H7 (cell line): ENCODE measurements around the gene PVRIG. TPM values are rescaled to one million over a fixed set of nuclear protein-coding genes. Genes with fewer than 3 reads are reported as not detected.
"Not testable (repeated sequence)": the region's sequence is repeated elsewhere in the genome, so short reads cannot be mapped to it uniquely, and the experiment has no call there.

Experiments
- DNase-seq: peaks from one replicate; pipeline ENCODE4 v3.0.0; 2012
- H3K27me3 ChIP-seq: 2 replicates; pipeline ENCODE4 v1.6.0; 2011; ENCODE audit warnings: mild to moderate bottlenecking, low read length; ENCODE audit not compliant: control insufficient read depth, insufficient read depth
- H3K36me3 ChIP-seq: replicated peaks from 2 replicates; pipeline ENCODE4 v1.5.1; 2011; ENCODE audit warnings: low read length; ENCODE audit not compliant: control insufficient read depth, insufficient read depth
- H3K4me3 ChIP-seq: 2 replicates; pipeline ENCODE4 v1.5.1; 2011; ENCODE audit warnings: low read depth, mild to moderate bottlenecking, control low read depth, low read length, moderate library complexity; ENCODE audit not compliant: insufficient read depth
- total RNA-seq: library from RNA; depleted of rRNA; stranded (reverse); fragments of >200 nt; shearing (Covaris generic); gene quantifications from 2 replicates; pipeline ENCODE4 v1.2.3, GENCODE V29; 2014

PVRIG gene
- total RNA-seq, 1 experiment from 2014 or later: not detected

DNA sequence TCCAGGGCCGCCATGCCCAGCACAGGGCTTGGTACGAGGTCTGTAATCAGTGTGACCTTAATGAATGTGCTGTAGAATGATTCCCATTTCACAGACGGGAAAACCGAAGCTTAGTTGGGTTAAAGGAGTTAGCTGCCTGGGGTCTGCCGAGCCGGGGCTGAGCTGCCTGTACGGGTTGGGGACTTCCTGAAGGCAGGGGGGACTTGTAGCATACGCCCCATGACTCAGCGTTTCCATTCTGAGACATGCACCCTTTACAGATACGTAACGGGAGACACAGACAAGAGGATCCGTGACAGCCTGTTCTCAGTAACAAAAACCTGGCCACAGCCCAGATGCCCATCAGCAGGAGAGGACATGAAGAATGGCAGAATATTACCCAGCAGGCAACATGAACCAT is 23.6 kb downstream of the PVRIG start:
- not testable (repeated sequence) for H3K36me3 ChIP-seq, DNase-seq, H3K4me3 ChIP-seq, H3K27me3 ChIP-seq

GRCh38 chr7:100244988-100245605 is 25.3 kb downstream of the PVRIG start:
- not testable (repeated sequence) for H3K27me3 ChIP-seq, H3K4me3 ChIP-seq, DNase-seq, H3K36me3 ChIP-seq

DNA sequence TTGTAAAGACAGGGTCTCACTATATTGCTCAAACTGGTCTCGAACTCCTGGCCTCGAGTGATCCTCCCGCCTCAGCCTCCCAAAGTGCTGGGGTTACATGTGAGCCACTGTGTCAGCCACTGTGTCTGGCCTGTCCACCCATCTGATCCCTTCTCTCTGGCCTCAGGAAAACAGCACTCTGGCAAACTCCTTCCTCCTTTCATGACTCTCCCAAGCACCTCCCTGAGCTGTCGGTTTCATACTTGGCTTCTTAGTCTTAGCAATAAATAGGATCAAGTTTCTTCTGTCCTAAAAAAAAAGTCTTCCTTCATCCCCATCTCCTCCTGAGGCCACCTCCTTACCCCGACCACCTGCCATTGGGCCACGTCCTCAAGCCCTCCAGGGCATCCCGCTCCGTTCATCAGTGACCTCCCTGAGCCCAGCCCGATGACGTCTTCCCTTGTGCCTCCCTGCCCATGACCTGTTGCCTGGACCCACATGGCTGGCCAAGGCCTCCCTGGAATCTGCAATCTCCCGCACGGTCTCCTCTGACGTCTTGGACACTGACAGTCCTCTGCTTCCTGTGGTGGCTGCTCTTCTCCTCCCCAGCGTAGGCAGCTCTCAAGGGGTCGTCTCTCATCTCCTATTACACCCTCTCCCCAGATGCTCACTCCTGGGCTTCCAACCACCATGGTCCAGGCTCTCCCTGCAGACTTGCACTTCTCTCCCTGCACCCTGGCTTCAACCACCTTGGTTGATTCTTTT is 26.5 kb downstream of the PVRIG start:
- not testable (repeated sequence) for H3K36me3 ChIP-seq, H3K27me3 ChIP-seq, DNase-seq, H3K4me3 ChIP-seq

DNA sequence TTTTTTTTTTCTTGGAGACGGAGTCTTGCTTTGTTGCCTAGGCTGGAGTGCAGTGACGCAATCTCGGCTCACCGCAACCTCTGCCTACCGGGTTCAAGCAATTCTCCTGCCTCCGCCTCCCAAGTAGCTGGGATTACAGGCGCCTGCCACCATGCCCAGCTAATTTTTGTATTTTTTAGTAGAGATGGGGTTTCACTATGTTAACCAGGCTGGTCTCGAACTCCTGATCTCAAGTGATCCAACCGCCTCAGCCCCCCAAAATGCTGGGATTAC is 27.1 kb downstream of the PVRIG start:
- H3K4me3 ChIP-seq, H3K27me3 ChIP-seq, DNase-seq, H3K36me3 ChIP-seq: not testable (repeated sequence)

- no peak overlapping the region for H3K4me3 ChIP-seq
- no peaks in the 10 kb centered on the region for H3K36me3 ChIP-seq
- no peaks in the 10 kb centered on the region for H3K27me3 ChIP-seq
- peak; percentile 92 for DNase-seq
Measured at GRCh38 chr7:100247152-100247757, 27.5 kb downstream of the PVRIG start.

DNA sequence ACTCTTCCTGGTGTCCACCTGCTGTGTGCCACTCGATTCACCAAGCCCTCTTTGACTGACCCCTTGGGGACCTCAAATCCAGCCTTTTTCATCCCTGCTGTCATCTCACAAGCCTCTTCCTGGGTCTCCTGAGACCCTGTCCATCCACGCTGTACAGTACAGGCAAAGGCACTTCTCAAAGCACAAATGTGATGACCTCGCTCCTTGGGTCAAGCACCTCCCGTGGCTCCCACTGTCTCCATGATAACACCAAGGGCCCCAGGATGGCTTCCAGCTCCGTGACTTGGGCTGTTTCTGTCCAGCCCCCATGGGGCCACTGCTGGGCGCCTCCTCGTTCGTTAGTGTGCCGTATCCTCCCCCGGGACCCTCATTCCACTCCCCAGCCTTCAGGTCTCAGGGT is 28.7 kb downstream of the PVRIG start:
- no peak overlapping the region for H3K4me3 ChIP-seq
- no peaks in the 10 kb centered on the region for H3K36me3 ChIP-seq
- no peak for DNase-seq
- H3K27me3 ChIP-seq: no peaks in the 10 kb centered on the region

DNA sequence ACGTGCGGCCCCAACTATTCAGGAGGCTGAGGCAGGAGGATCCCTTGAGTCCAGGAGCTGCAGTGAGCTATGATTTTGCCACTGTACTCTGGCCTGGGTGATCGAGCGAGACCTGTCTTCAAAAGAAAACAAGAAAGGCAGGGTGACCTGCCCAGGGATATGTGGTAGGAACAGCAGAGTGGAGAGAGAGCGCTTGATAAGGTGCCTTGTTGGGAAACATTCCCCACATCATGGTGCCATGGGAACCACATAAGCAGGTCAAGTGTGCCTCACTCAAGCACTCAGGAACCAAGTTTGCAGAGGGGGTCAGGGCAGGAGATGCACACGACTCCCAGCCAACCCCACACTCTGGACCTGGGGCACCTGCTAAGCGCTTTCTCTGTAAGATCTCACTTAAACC is 37.3 kb downstream of the PVRIG start:
- Histone ChIP-seq H3K27me3 (no peaks in the 10 kb centered on the region), H3K4me3 (no peak overlapping the region), H3K36me3 (no peaks in the 10 kb centered on the region)
- peak; percentile 4 for DNase-seq

DNA sequence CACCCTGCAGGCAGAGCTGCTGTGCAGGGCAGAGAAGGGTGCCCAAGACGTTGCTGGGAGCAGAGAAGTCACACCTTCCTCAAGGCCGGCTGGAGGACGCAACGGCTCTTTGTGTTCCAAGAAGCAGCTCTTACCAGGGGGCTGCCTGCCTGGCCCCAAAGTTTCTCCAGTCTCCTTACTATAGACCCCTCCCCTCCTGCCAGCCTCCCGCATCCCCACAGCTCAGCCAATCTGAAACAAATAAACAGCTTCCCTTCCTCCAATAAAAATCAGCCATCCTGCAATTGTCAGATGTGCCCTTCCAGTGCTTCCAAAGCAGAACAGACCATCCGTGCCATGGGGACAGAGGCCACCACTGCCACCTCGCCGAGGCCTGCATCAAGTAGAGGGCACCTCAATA is 40.2 kb downstream of the PVRIG start:
- H3K4me3 ChIP-seq, DNase-seq, H3K36me3 ChIP-seq, H3K27me3 ChIP-seq: not testable (repeated sequence)

GRCh38 chr7:100262896-100263295 is 43.1 kb downstream of the PVRIG start:
- not testable (repeated sequence) for H3K36me3 ChIP-seq, H3K4me3 ChIP-seq, H3K27me3 ChIP-seq, DNase-seq

- DNase-seq, H3K36me3 ChIP-seq, H3K4me3 ChIP-seq, H3K27me3 ChIP-seq: not testable (repeated sequence)
Measured at GRCh38 chr7:100264223-100264622, 44.5 kb downstream of the PVRIG start.

DNA sequence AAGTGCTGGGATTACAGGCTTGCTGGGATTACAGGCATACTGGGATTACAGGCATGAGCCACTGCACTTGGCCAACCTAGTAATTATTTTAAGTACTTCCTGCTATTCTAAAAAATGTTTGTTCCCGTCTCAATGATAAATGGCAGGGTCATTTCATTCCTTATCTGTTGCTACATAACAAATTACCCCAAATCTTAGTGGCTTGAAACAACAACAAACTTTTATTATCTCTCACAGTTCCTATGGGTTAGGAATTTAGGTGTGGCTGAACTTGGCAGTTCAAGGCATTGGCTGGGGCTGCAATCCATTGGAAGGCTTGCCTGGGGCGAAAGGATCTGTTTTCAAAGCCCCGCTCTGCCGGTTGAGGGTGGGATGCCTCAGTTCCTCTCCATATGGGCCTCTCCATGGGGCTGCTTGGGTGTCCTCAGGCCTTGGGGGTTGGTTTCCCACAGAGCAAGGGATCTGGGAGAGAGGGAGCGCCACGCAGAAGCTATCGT is 45.0 kb downstream of the PVRIG start:
- not testable (repeated sequence) for DNase-seq

GRCh38 chr7:100265851-100266250 is 46.1 kb downstream of the PVRIG start:
- not testable (repeated sequence) for H3K4me3 ChIP-seq, H3K27me3 ChIP-seq, DNase-seq, H3K36me3 ChIP-seq

More for the DNA sequence above, 45.0 kb downstream of the PVRIG start:
- H3K36me3 ChIP-seq, H3K27me3 ChIP-seq, H3K4me3 ChIP-seq: not testable (repeated sequence)

- Histone ChIP-seq H3K27me3 (no peaks in the 10 kb centered on the region), H3K36me3 (no peaks in the 10 kb centered on the region), H3K4me3 (no peak overlapping the region)
- DNase-seq: no peak
Measured at GRCh38 chr7:100266576-100267354, 47.0 kb downstream of the PVRIG start.

DNA sequence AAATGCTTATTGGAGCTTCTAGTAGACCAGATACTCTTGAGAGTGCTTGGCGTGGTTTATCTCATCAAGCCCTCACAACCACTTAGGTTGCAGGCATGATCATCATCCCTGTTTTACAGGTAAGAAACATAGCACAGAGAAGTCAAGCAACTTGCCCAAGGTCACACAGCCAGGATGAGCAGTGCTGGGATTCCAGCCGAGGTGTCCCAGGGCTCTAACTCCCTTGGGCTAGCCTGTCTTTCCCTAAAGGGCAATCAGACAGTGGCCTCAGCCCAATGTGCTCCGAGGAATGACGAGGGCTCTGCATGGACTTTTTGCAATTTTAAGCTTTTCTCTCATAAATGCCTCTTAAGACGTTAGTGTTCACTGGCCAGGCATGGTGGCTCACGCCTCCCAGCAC is 47.9 kb downstream of the PVRIG start:
- no peak for DNase-seq
- Histone ChIP-seq H3K36me3 (no peaks in the 10 kb centered on the region), H3K27me3 (no peaks in the 10 kb centered on the region), H3K4me3 (no peak overlapping the region)

GRCh38 chr7:100268882-100269281 is 49.1 kb downstream of the PVRIG start:
- H3K36me3 ChIP-seq, DNase-seq, H3K27me3 ChIP-seq, H3K4me3 ChIP-seq: not testable (repeated sequence)
